GM21786 (cell line): ENCODE results near the gene HJV.
"Not testable (repeated sequence)": the region's sequence is repeated elsewhere in the genome, so short reads cannot be mapped to it uniquely, and the experiment has no call there.

Source experiments
- ATAC-seq: cut with Tn5 transposase; IDR thresholded peaks from one replicate; pipeline ENCODE4 v1.9.1; 2021; ENCODE audit not compliant: unreplicated experiment

Gene HJV

DNA sequence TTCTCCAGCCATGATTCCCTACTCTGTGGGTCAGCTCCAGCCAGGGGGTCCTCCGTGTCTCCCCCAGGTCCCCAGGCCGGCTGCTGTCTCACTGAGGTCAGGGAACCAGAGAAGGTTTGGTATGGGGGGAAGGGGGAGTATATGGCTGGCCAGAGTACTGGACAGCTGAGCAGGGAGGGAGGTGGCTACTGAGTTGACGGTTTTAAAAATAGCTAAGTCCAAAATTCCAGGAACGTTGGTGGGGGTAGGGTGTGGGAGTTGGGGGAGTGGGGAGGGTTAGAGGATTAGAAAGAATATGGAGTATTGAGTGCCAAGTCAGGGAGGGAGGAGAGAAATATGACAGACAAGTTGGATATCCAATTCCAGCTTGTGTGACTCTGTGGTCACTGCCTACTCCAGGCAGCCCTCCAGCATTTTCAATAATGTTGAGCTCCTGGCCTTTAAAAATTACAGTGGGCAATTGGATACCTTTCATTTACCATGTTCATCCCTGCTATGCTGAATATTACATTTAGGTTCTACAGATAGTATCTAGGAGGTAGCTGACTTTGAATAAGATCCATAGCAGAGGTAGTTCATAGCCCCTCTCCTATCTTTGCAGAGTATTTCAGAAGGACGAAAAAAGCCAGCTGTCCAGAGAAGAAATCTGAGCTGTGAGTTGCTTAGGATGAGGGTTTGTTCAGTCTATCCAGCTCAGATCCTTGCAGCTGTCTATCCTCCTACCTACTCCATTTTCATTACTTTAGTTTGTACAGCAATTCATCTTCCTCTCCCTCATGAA is at the start of gene HJV:
HJV (minus strand) TSS at position 114 of the 781 bp plus-strand sequence. CDS start 1,504 bp downstream, outside the sequence.
- ATAC-seq = no peak

DNA sequence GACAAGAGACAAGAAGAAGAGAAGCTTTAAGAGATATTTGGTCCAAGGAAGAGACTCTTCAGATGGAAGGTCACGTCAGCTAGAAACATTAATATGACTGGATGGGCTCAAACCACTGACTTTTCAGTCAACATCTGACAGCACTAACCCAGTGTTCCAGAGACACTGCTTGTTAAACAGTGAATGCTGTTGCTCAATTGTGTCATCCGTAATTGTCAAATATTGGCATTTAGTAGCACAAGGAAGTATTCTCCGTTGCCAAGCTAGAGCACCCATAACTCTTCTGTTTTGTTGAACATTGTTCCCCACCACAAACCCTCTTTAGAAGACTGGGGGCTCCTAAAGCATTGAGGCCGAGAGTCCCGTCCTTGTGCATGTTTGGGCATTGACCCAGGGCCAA is 37.6 kb upstream of the HJV start:
- not testable (repeated sequence) for ATAC-seq

GRCh38 chr1:146051852-146052676 is 30.5 kb upstream of the HJV start:
- ATAC-seq = peak; percentile 52

- ATAC-seq = no peak
These were observed 29.9 kb upstream of the HJV start for GRCh38 chr1:146051452-146051851.

DNA sequence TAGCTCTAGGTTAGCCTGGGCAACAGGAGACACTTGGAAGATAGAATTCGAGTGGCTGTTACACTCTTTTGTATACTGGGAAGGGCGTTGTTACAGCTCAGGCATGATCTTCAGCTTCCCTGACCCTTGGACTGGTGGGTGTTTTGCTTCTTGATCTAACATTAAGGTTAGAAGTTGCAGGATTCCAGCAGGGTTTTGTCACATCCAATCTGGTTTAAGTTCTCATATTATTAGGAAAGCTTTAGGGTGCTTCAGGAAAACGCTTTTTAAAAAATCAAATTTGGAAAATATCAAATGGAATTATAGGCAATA is 29.1 kb upstream of the HJV start:
- ATAC-seq = not testable (repeated sequence)

DNA sequence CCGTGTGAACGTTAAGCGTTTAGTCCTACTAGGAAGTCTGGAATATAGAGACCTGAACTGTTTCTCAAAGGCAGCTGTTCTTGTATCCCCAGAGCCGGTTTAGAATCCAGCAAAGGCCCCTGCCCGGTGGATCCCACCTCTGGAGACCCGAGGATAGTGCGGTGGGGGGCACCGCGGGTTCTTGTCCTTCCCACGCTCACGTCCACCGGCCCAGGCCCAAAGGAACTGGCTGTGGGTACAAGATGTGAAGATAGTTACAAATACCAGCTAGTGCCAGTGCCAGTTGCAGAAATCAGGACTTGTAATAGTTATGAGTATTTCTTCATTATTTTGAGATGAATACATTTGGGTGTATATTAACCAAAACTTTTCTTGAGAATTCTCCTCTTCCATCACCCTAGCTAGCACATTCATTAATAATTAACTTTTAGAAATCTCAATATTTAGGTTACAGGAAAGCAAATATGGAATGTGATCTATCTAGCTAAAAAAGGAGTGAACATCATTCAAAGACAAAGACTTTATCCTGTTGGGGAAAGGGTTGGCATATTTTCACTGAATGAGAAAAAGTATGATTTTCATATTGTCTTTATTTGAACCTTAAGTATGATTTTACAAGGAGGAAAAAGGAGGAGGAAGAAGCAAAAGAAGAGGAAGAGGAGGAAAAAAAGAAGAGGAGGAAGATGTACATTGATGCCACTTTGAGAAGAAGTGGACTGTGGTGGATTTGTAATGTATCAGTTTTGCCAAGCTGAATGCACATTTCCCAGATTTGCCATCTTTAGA is 28.5 kb upstream of the HJV start:
- ATAC-seq = not testable (repeated sequence)

DNA sequence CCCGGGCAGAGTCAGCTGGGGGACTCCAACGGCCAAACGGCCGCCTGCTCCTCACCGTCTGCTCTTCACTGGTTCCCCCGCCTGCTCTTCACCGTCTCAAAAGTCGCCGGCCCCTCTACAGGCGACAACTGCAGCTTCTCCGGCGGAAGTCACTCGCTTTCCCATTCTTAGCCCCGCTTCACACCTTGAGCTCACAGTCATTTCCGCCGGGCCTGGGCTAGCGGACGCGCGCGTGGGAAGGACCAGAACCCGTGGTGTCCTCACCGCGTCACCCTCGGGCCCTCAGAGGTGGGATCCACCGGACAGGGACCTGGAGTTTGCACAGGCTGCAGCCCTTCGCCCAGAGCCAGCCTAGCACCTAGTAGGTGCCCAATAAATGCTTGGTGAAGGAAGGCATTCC is 27.9 kb upstream of the HJV start:
- no peak for ATAC-seq

DNA sequence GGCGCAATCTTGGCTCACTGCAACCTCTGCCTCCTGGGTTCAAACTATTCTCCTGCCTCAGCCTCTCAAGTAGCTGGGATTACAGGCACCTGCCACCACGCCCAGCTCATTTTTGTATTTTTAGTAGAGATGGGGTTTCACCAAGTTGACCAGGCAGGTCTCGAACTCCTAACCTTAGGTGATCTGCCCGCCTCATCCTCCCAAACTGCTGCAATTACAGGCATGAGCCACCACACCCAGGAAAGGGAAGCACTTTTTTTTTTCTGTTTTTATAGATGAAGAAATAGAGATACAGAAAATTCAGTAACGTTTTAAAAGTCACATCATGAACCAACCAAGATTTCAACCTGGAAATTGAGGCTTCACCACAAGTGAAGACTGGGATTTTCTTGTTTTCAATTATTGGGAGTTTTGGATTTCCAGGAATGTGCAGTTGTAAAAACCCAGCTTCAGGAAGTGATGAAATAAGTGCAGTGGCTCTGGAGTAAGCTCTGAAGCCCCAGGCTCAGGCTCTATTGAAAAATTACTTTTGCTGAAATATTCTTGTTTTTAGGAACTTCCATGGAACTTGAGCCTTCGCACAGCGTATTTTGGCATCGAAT is 27.1 kb upstream of the HJV start:
- not testable (repeated sequence) for ATAC-seq

GRCh38 chr1:146046664-146047063 is 25.1 kb upstream of the HJV start:
- ATAC-seq = no peak

DNA sequence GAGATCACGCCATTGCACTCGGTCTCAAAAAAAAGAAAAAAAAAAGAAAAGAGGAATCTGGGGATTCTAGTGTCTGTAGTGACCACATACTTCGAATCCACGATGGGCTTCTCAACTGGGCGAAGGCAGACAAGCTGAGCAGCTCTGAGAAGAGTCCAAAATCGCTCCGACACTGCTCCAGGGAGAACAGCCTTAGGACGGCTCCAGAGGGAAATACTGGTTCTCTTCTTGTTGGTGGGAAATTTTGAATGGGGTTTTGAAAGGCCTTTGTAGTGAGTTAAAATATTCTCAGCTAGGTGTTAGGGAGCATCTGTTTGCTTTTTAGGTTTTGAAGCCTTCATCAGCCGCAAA is 18.3 kb upstream of the HJV start:
- ATAC-seq = no peak

DNA sequence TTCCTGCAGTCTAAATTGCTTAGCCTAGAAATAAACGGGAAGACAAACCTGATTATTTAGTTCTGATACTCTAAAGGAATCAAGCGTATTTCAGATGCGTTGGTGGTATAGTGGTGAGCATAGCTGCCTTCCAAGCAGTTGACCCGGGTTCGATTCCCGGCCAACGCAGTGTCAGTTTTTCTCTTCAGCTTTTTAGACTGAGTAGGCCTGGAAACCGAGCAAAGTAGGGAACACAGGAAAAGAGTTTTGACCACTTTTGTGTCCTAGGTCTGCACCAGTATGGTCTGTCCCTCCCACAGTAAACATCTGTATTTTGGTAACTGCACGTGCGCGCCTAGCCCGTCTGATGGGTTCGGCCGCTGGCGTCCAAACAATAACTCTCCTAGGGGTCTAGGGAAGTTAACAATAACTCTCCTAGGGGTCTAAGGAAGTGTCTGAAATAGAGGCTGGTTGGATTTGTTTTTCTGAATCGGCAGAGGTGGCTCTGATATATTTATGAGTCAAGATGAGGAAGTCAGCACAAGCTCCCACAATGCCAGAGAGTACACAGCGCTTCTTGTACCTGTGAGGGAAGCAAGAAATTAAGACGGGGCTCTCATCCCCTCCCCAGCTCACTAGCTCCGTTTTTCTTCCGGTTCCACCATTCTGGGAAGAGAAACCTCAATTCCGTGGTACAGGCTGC is 15.6 kb upstream of the HJV start:
- ATAC-seq = no peak

GRCh38 chr1:146036241-146036964 is 14.9 kb upstream of the HJV start:
- ATAC-seq = no peak

DNA sequence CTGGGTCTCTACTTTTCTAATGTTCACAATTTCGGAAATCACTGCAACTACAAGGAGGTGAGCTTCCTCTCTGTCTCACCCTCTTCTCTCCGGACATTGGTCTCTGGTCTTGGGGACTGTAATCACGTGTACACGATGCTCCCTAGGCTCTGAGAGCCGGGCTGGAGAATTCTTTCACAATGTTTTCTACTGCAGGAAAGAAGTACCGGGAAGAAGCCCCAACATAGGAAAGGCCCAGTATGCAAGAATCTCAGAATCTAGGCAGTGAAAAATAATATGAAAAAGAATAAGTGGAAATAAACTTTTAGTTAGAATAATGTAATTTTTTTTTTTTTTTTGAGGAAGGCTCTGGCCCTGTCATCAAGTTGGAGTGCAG is 13.5 kb upstream of the HJV start:
- no peak for ATAC-seq

DNA sequence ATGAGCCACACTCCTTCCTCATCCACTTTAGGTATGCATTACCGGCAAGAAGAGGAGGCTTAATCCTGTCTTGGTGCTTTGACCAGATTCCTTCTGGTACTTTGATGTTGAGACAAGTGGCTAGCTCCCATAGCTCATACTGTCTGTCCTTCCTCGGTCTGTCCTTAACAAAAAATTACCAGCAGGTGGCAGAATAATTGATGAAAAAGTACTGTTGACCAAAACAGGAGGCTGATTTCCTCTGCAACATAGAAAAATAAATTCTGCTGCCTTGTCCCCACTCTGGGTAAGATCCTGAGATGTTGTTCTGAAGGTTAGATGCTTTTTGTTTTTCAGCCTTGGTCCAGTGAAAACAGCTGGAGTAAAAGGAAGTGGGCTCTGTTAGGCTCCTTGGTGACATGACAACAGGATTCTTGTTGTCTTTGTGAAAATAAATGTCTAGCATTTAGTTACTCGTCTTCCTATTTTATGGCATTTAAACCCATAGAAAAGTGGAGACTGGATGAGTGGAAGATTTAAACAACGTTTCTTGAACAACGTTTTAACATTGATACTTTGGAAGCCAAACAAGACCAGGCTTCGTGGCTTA is 11.2 kb upstream of the HJV start:
- no peak for ATAC-seq

DNA sequence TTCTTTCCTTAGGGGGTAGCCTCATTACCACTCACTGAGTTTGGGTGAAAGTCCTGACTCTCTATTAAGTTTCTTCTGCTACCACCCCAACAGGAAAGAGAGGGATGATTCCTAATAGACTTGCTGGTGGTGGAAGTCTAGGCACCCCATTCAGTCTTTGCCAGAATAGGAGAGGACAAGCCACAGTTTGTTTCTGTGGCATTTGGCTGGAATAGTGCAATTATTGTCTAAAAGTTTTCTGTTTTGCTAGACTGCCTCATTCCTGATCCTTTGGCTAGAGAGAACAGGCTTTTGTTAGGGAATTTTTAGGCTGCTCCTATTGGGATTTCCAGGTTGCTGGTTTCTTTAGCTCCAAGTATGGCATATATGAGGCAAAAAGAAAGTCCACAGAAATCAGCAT is 9.9 kb upstream of the HJV start:
- ATAC-seq = no peak

GRCh38 chr1:146029117-146029516 is 7.6 kb upstream of the HJV start:
- ATAC-seq = no peak

GRCh38 chr1:146026650-146027049 is 5.1 kb upstream of the HJV start:
- not testable (repeated sequence) for ATAC-seq

GRCh38 chr1:146025787-146026495 is 4.4 kb upstream of the HJV start:
- not testable (repeated sequence) for ATAC-seq
